Measurements from ENCODE around the gene TMEM143.

TMEM143 gene

GRCh38 chr19:48398375-48399235 lies 34.9 kb upstream of the TMEM143 start:
- TF ChIP-seq MAX (IDR thresholded peaks at IDR 0.05) = peak; percentile 96
- TF ChIP-seq CEBPB (IDR thresholded peaks at IDR 0.05) = no peak

GRCh38 chr19:48398102-48398374 lies 34.3 kb upstream of the TMEM143 start:
- TF ChIP-seq CREB1 (IDR thresholded peaks at IDR 0.05; ENCODE audit: low read depth) (no peak), ZBTB7A (IDR thresholded peaks at IDR 0.05; ENCODE audit: low read depth) (no peak), RAD21 (IDR thresholded peaks at IDR 0.05; ENCODE audit: low read depth) (no peak), MAX (IDR thresholded peaks at IDR 0.05) (no peak), TEAD4 (IDR thresholded peaks at IDR 0.05) (no peak), REST (IDR thresholded peaks at IDR 0.05; ENCODE audit: low read depth) (no peak), FOXM1 (IDR thresholded peaks at IDR 0.05; ENCODE audit: borderline replicate concordance, low read depth) (no peak), NFIC (IDR thresholded peaks at IDR 0.05) (no peak), CEBPB (IDR thresholded peaks at IDR 0.05) (no peak), YY1 (IDR thresholded peaks at IDR 0.05; ENCODE audit: low read depth) (no peak), USF1 (IDR thresholded peaks at IDR 0.05) (no peak), TAF1 (IDR thresholded peaks at IDR 0.05; ENCODE audit: low read depth) (no peak), EP300 (IDR thresholded peaks at IDR 0.05; ENCODE audit: borderline replicate concordance) (no peak), EGR1 (IDR thresholded peaks at IDR 0.05) (no peak), TCF12 (IDR thresholded peaks at IDR 0.05; ENCODE audit: low read depth) (no peak)

GRCh38 chr19:48397263-48398101 lies 33.7 kb upstream of the TMEM143 start:
- TF ChIP-seq MAX (IDR thresholded peaks at IDR 0.05) (no peak), YY1 (IDR thresholded peaks at IDR 0.05; ENCODE audit: low read depth) (no peak), TEAD4 (IDR thresholded peaks at IDR 0.05) (no peak), CEBPB (IDR thresholded peaks at IDR 0.05) (no peak), CREB1 (IDR thresholded peaks at IDR 0.05; ENCODE audit: low read depth) (no peak), EP300 (IDR thresholded peaks at IDR 0.05; ENCODE audit: borderline replicate concordance) (no peak), RAD21 (IDR thresholded peaks at IDR 0.05; ENCODE audit: low read depth) (no peak)

GRCh38 chr19:48396824-48397176 lies 33.1 kb upstream of the TMEM143 start:
- no peak for TF ChIP-seq YY1 (IDR thresholded peaks at IDR 0.05; ENCODE audit: low read depth)
- TF ChIP-seq TCF12 (IDR thresholded peaks at IDR 0.05; ENCODE audit: low read depth) = no peak
- no peak for TF ChIP-seq TAF1 (IDR thresholded peaks at IDR 0.05; ENCODE audit: low read depth)
- TF ChIP-seq EGR1 (IDR thresholded peaks at IDR 0.05) = no peak
- TF ChIP-seq EP300 (IDR thresholded peaks at IDR 0.05; ENCODE audit: borderline replicate concordance) = no peak
- no peak for TF ChIP-seq CREB1 (IDR thresholded peaks at IDR 0.05; ENCODE audit: low read depth)
- no peak for TF ChIP-seq CEBPB (IDR thresholded peaks at IDR 0.05)

- TF ChIP-seq EGR1 (IDR thresholded peaks at IDR 0.05) (no peak), CREB1 (IDR thresholded peaks at IDR 0.05; ENCODE audit: low read depth) (no peak)
Observed at GRCh38 chr19:48396016-48396823, 32.5 kb upstream of the TMEM143 start.

GRCh38 chr19:48395499-48395898 lies 31.8 kb upstream of the TMEM143 start:
- TF ChIP-seq TCF12 (IDR thresholded peaks at IDR 0.05; ENCODE audit: low read depth) (no peak), YY1 (IDR thresholded peaks at IDR 0.05; ENCODE audit: low read depth) (no peak), ZBTB7A (IDR thresholded peaks at IDR 0.05; ENCODE audit: low read depth) (no peak), NFIC (IDR thresholded peaks at IDR 0.05) (no peak), MAX (IDR thresholded peaks at IDR 0.05) (no peak), TAF1 (IDR thresholded peaks at IDR 0.05; ENCODE audit: low read depth) (no peak), EP300 (IDR thresholded peaks at IDR 0.05; ENCODE audit: borderline replicate concordance) (no peak), EGR1 (IDR thresholded peaks at IDR 0.05) (no peak), CEBPB (IDR thresholded peaks at IDR 0.05) (no peak), USF1 (IDR thresholded peaks at IDR 0.05) (no peak), RAD21 (IDR thresholded peaks at IDR 0.05; ENCODE audit: low read depth) (no peak), TEAD4 (IDR thresholded peaks at IDR 0.05) (no peak), REST (IDR thresholded peaks at IDR 0.05; ENCODE audit: low read depth) (no peak), FOXM1 (IDR thresholded peaks at IDR 0.05; ENCODE audit: borderline replicate concordance, low read depth) (no peak), CREB1 (IDR thresholded peaks at IDR 0.05; ENCODE audit: low read depth) (no peak)

Data from Ishikawa (cell line).